Smooth muscle cell of the brain vasculature (primary cell): ENCODE measurements around the gene BNC1.

Experiments
- DNase-seq: peaks from one replicate; pipeline ENCODE4 v3.0.0-alpha.2; 2012; ENCODE audit warnings: low read depth, low spot score

BNC1 gene, protein sequence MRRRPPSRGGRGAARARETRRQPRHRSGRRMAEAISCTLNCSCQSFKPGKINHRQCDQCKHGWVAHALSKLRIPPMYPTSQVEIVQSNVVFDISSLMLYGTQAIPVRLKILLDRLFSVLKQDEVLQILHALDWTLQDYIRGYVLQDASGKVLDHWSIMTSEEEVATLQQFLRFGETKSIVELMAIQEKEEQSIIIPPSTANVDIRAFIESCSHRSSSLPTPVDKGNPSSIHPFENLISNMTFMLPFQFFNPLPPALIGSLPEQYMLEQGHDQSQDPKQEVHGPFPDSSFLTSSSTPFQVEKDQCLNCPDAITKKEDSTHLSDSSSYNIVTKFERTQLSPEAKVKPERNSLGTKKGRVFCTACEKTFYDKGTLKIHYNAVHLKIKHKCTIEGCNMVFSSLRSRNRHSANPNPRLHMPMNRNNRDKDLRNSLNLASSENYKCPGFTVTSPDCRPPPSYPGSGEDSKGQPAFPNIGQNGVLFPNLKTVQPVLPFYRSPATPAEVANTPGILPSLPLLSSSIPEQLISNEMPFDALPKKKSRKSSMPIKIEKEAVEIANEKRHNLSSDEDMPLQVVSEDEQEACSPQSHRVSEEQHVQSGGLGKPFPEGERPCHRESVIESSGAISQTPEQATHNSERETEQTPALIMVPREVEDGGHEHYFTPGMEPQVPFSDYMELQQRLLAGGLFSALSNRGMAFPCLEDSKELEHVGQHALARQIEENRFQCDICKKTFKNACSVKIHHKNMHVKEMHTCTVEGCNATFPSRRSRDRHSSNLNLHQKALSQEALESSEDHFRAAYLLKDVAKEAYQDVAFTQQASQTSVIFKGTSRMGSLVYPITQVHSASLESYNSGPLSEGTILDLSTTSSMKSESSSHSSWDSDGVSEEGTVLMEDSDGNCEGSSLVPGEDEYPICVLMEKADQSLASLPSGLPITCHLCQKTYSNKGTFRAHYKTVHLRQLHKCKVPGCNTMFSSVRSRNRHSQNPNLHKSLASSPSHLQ

GRCh38 chr15:83284559-83285283 is at the start of gene BNC1:
Gene BNC1, minus strand, starts transcription at chr15:83284664. Its CDS starts 36 bp downstream, at chr15:83284628.
- no peak for DNase-seq

GRCh38 chr15:83327041-83327440 is 42.6 kb upstream of the BNC1 start:
- no peak for DNase-seq

GRCh38 chr15:83324799-83325198 is 40.3 kb upstream of the BNC1 start:
- DNase-seq, result no peak

GRCh38 chr15:83323296-83323711 is 38.8 kb upstream of the BNC1 start:
- peak; percentile 49 for DNase-seq

- no peak for DNase-seq
Measured at GRCh38 chr15:83322691-83323090, 38.2 kb upstream of the BNC1 start.

DNA sequence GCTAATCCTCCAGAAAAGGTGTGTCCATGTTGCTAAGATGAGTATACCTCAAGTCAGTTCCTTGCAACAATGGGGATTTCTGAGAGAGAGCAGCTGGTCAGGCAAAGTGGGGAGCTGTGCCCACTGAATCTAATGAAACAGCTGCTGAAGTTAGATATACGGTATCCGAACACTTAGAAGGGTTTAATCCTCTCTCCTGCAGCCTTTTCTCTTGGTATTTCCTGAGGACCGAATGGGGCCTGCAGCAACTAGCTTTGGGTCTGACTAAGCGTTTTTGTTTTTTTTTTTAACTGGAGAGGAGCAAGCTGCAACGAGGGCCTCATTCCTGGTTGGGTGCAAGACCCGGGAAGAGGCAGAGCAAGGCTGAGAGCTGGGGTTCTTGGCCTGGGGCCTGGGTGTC is 37.6 kb upstream of the BNC1 start:
- DNase-seq, result no peak

- no peak for DNase-seq
Measured at GRCh38 chr15:83320844-83321243, 36.4 kb upstream of the BNC1 start.

GRCh38 chr15:83320404-83320803 is 35.9 kb upstream of the BNC1 start:
- DNase-seq, result no peak

- DNase-seq, result no peak
Measured at GRCh38 chr15:83319771-83320170, 35.3 kb upstream of the BNC1 start.

DNA sequence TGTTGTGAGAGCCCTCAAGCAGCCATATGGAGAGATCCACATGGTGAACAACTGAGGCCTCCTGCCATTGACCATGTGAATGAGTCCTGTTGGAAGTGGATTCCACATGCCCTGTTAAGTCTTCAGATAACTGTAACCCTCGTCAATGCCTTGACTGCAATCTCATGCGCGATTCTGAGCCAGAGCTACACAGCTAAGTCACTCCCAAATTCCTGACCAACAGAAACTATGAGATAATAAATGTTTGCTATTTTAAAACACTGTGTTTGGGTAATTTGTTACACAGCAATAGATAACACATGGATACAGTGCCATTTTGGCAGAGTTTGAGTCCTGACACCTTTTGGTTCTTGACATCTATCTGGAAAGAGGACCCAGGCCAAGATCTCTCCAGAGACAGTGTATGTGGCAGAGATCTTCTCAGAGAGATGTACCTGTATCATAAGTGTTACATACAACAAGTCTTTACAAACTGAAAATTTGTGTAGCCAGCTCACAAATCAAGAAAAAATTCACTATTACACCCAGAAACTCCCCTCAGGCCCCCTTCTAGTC is 34.5 kb upstream of the BNC1 start:
- no peak for DNase-seq

DNA sequence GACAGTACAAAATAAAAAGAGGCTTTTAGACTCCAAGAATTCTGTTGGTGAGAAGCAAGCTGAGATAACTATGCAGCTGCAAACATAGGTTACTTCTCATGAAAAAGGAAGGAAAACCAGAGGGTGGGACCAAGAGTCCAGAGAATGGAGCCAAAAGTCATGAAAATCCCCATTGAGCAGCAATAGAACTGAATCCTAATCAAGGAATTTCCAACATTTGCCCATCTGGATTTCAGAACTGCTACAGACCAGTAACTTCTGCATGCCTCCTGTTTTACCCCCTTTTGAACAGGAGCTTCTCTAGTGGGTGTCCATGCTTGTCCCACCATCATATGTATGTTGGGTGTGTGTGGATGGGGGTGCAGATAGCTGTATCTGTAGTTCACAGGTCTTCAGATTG is 33.6 kb upstream of the BNC1 start:
- no peak for DNase-seq

DNA sequence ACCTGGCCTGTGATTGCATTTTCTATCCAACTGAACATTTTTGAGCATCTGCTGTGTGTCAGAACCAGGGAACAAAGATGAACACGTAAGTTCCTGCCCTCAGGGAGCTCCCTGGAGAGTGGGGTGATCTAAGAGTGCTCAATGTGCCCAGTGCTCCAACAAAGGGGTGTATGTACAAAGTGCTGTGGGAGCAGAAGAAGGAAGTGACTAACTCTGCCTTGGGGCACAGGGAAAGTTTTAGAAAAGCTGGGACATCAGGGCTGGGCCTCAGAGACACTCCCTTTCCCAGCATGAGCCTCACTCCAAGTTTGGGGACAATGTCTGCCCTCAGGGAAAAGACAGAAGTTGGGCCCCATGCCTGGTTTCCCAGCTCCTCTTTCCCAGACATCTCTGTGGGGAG is 27.6 kb upstream of the BNC1 start:
- no peak for DNase-seq

GRCh38 chr15:83310521-83311456 is 26.3 kb upstream of the BNC1 start:
- no peak for DNase-seq

GRCh38 chr15:83308671-83309070 is 24.2 kb upstream of the BNC1 start:
- DNase-seq, result no peak

DNA sequence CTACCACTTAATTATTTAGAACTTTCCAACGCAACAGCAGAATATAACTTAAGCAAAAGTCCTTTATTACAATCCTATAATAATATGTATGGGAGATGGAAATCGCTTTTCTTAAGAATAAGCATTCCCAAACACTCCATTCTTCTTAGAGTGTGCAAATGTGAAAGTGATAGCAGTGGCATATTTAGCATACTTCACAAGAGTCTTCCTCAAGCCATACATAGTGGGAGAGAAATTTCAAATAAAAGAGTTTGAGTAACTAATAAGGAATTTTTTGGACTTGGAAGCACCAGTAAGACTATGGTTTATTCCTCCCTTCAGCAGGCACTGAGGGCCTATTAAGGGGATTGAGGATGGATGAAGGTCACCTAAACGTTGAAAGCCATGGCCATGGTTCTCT is 22.1 kb upstream of the BNC1 start:
- no peak for DNase-seq

DNA sequence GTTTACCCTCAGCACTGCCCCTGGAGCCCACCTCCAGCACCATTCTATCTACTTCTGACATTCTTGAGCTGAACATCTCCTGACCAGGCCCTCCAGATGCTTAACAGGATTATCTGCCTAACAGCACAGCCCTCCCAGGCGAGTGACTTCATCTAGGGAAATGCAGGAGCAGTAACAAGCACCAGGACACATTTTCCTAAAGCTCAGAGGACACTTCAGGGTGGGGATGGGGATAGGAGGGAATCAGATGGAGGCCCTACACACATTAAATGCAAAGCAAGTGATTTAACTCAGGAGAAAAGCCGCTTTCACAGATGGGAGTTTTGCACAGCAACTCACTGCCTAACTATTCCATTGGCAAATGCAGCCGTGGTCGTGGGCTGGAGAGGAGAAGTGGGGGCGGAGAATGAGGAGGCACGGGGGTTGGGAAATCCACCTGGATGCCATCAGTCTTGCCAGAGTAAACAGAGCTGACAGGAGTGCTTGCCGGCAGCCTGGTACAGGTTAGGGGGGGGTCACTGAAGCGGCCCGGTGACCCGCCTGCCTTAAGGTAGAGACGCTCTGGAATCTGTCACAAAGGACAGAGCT is 21.3 kb upstream of the BNC1 start:
- no peak for DNase-seq

DNA sequence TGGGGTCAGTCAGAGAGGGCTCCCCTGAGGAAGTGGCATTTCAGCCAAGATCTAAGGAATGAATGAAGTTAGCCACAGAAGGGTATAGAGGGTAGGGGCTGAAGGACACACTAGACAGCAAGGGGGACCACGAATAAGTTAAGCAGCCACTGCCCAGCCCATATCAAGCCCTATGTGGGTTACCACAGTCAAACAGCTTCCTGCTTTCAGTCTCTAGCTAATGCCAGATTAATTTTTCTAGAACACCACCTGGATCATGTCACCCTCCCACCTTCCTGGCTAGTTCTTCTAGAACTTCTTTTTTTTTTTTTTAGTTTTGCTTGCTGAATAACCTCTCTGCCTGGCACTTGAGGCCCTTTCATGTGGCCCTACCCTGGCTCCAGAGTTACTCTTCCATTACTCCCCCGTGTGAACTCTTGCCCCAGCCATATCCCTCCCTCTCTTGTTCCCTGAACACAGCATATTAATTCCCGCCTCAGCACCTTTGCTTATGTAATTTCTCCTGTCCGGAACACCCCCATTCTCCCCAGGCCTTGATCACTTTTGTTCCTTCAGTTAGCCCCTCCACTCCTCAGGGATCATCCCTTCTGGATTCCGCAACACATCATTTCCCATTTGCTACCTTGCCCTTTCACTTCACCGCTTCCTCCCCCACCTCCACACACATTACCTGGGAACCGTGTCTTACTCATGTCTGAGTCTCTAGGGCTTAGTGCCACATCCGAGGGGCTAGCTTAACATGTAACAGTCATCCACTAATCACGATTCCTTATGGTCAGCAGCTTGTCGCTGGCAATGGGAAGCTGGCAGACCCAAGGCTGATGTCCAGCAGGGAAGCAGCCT is 20.6 kb upstream of the BNC1 start:
- no peak for DNase-seq

- DNase-seq, result no peak
Measured at GRCh38 chr15:83303535-83303934, 19.1 kb upstream of the BNC1 start.

DNA sequence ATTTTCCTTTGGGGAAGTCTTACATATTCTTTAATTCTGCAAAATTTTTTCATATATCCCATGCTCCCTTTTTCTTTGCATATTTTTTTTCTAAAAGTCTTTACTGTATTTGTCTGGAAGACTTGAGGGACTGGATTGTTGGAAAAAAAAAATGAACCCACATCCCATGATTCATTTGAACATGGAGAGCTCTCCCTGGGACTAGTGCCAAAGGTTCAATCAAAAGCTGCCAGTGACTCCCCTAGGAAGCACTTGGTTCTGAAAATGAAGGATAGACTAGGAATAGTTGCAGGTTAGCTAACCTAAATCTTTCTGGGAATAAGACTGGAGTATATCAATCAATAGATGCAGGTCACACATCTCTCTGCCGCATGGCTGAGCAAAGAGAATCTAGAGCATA is 16.4 kb upstream of the BNC1 start:
- DNase-seq, result no peak
